HG02884 (cell line): ENCODE data around the gene TNFSF10.

ENCODE experiments used
- ATAC-seq: cut with Tn5 transposase; IDR thresholded peaks from one replicate; pipeline ENCODE4 v1.9.1; 2021; ENCODE audit warnings: mild to moderate bottlenecking, moderate library complexity; ENCODE audit not compliant: unreplicated experiment

TNFSF10 gene

GRCh38 chr3:172461530-172462138, 61.6 kb downstream of the TNFSF10 start:
- no peak for ATAC-seq

- no peak for ATAC-seq
These were observed 66.8 kb downstream of the TNFSF10 start for GRCh38 chr3:172456404-172456803.
